SKM-1 (cell line): Measurements from ENCODE around the gene LSAMP.
"Not testable (repeated sequence)": the region's sequence is repeated elsewhere in the genome, so short reads cannot be mapped to it uniquely, and the experiment has no call there.

Experiments used
- DNase-seq: peaks from one replicate; lab custom pipeline; 2025; ENCODE audit not compliant: unreplicated experiment; lab: John Stamatoyannopoulos, UW

Gene LSAMP

GRCh38 chr3:115783938-115784738 is 661.1 kb downstream of the LSAMP start:
- DNase-seq, result peak; percentile 69

DNA sequence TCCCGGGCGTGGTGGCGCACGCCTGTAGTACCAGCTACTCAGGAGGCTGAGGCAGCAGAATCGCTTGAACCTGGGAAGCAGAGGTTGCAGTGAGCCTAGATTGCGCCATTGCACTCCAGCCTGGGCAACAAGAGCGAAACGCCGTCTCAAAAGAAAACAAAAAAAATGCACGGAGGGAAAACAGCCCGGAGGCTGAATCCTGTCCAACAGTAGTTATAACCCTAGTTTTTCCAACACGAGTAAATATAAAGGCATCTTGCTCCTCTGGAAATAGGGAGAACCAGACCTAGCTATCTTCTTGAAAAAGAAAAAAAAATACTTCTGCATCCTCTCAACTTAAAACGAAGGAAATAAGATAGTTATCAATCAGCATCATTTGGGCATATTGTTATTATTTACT is 661.9 kb downstream of the LSAMP start:
- not testable (repeated sequence) for DNase-seq

DNA sequence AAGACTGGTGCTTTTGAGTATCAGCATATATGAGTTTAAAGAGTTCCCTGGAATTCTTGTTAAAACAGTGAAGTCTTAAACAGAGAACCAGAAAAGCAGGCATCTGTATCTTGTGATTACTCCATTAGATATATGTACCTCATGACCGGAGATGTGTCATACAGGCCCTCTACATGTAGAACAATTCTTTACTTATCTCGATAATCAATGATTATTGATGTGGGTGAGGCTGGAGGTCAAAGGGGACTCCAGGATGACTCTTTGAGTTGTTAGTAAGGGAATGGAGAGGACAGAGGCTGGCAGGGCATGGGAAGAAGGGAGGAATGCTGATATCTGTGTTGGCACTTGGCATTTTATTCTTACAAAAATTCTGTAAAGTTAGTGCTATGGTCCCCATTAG is 666.3 kb downstream of the LSAMP start:
- no peak for DNase-seq

DNA sequence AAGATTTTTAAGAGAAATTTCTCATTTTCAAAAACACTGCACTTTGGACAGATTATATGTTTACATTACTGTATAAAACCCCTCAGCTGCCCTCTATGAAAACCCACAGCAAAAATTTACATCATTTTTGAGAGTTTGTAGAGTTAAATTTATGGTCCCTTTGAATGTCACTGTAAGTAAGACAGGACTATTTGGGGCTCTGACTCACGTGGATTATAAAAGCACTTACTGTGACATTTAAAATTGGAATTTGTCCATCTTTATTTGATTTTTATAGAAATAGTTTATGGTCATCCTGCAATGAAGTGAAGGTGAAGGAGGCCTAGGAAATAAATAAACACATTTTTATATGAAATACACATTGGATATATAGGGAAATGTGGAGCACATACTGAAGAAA is 672.3 kb downstream of the LSAMP start:
- no peak for DNase-seq

GRCh38 chr3:115768661-115769060 is 676.6 kb downstream of the LSAMP start:
- no peak for DNase-seq

DNA sequence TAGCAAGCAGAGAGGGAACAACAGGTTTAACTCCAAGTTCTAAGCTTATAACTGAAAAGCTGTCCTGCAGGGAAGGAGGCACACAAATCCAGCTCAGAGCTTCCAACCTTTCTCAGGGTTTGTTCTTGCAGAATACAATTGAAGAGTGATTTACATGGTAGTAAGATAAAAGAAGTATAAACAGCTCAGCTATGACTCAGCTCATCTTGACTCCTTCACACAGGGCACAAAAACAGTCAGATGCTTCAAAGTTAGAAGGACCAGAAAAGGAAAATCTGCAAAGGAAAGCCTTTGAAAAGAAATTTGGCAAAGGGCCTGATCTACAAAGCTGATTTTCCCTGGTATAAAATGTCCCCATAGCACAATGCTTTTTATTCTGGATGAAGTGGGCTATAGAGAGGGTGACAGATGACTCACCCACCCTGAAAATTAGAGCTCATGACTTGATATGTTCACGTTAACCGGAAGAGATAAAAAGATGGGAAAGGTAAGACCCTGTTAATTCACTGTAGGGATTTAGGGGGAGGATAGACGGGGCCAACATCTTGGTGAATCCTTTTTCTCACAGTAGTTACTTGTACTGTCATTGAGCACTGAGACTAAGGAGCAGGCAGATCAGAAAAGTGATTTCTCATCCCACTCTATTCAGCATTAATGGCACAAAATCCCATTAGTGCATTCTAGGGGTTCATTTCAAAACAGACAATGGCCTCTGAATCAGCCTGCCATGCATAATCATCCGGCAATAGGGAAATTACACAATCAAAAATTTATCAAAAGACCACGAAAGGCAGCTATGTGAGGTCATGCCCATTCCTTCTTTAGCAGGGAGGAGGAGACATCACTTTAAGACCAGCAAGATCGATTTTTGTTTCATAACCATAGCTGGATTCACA is 678.5 kb downstream of the LSAMP start:
- DNase-seq, result no peak

GRCh38 chr3:115761927-115762305 is 683.4 kb downstream of the LSAMP start:
- no peak for DNase-seq

DNA sequence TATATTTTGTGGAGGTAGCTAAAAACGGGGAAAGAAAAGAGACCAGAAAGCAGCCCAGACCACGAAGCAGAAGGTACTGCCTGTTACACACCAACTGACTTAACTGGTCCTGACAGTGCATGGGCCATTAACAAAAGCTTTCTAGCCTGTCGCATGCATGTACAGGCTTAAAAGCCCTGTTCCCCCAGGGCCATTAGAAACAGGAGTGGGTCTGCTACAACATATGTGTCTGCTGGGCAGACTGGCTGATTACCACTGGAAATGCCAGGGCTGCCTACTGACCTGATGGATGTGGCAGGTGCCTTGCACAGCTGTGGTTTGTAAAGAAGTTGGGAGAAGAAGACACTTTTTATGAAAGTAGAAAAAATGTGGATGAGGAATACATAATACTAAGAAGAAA is 684.6 kb downstream of the LSAMP start:
- DNase-seq, result no peak

DNA sequence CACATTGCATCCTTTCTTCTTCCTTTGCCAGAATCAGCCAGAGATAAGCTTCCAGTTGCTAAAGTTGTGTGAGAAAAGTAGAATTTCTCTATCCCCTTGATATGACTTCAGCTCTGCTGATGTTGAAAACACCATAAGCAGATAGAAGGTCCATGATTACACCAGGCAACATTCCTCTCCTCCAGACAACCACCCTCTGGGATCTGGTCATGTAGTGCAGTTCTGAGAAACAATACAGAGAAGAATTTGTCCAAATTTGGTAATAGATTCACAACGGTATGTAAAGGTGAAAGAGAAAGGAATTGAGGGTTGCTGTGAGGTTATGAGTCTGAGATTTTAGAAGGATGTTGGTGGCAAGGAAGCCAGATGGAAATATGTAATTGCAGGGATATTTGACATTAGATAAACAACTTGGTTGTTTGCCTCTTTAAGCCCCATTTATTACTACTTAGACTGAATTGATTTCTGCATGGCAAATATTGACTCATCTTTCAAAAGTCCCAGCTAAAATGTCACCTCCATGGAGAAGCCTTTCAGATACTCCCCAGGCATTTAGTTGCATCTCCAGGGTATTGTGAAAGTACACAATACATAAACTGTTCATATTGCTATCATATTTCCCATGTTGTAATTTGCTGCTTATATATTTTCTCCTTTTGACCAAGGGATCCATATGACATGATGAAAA is 687.1 kb downstream of the LSAMP start:
- no peak for DNase-seq

DNA sequence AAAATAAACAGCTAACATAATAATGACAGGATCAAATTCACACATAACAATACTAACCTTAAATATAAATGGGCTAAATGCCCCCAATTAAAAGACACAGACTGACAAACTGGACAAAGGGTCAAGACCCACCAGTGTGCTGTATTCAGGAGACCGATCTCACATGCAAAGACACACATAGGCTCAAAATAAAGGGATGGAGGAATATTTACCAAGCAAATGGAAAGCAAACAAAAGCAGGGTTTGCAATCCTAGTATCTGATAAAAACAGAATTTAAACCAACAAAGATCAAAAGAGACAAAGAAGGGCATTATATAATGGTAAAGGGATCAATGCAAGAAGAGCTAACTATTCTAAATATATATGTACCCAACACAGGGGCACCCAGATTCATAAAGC is 692.3 kb downstream of the LSAMP start:
- DNase-seq, result not testable (repeated sequence)
